Activated naive CD4-positive, alpha-beta T cell treated with anti-CD3 and anti-CD28 coated beads, Interleukin-2, amount 50 U/mL, for 24 hours (primary cell): Measurements from ENCODE around the gene C16orf78.

Source experiments
- H3K27ac Mint-ChIP-seq: one replicate; pipeline ENCODE4 v1.8.0; 2021; ENCODE audit warnings: mild to moderate bottlenecking, mixed read lengths
- H3K27me3 Mint-ChIP-seq: one replicate; pipeline ENCODE4 v1.8.0; 2021; ENCODE audit warnings: mixed read lengths
- H3K36me3 Mint-ChIP-seq: one replicate; pipeline ENCODE4 v1.8.0; 2021; ENCODE audit warnings: mixed read lengths
- H3K4me1 Mint-ChIP-seq: one replicate; pipeline ENCODE4 v1.8.0; 2021; ENCODE audit warnings: mixed read lengths
- H3K4me3 Mint-ChIP-seq: one replicate; pipeline ENCODE4 v1.8.0; 2021; ENCODE audit warnings: mild to moderate bottlenecking, mixed read lengths
- H3K9me3 Mint-ChIP-seq: one replicate; pipeline ENCODE4 v1.8.0; 2021; ENCODE audit warnings: mixed read lengths

Gene C16orf78

GRCh38 chr16:49373504-49373903 lies at the start of gene C16orf78:
Gene C16orf78 (plus strand): TSS chr16:49373804. CDS start chr16:49373940, 136 bp downstream.
- Mint-ChIP-seq H3K27me3 (peaks cover 4% of the 10 kb centered on the region), H3K27ac (no peak within 1 kb of the TSS), H3K4me3 (no peak within 1 kb of the TSS), H3K4me1 (no peaks in the 10 kb centered on the region), H3K36me3 (no peaks in the 10 kb centered on the region), H3K9me3 (no peaks in the 10 kb centered on the region)

GRCh38 chr16:49324703-49325102 lies 48.9 kb upstream of the C16orf78 start:
- peaks cover 13% of the 10 kb centered on the region for H3K9me3 Mint-ChIP-seq
- H3K4me3 Mint-ChIP-seq, result no peak overlapping the region
- no peak overlapping the region for H3K27ac Mint-ChIP-seq
- peaks cover 6% of the 10 kb centered on the region for H3K27me3 Mint-ChIP-seq
- H3K36me3 Mint-ChIP-seq, result peaks cover 3% of the 10 kb centered on the region
- H3K4me1 Mint-ChIP-seq, result no peaks in the 10 kb centered on the region

GRCh38 chr16:49327466-49327865 lies 46.1 kb upstream of the C16orf78 start:
- Mint-ChIP-seq H3K9me3 (peaks cover 3% of the 10 kb centered on the region), H3K4me3 (no peak overlapping the region), H3K27me3 (peaks cover 3% of the 10 kb centered on the region), H3K27ac (no peak overlapping the region), H3K36me3 (no peaks in the 10 kb centered on the region), H3K4me1 (no peaks in the 10 kb centered on the region)

GRCh38 chr16:49328325-49328724 lies 45.3 kb upstream of the C16orf78 start:
- Mint-ChIP-seq H3K9me3 (no peaks in the 10 kb centered on the region), H3K4me3 (no peak overlapping the region), H3K27ac (no peak overlapping the region), H3K36me3 (no peaks in the 10 kb centered on the region), H3K27me3 (peaks cover 3% of the 10 kb centered on the region), H3K4me1 (no peaks in the 10 kb centered on the region)

GRCh38 chr16:49330562-49331201 lies 42.9 kb upstream of the C16orf78 start:
- no peak overlapping the region for H3K27ac Mint-ChIP-seq
- no peak overlapping the region for H3K4me3 Mint-ChIP-seq
- H3K36me3 Mint-ChIP-seq, result no peaks in the 10 kb centered on the region
- H3K27me3 Mint-ChIP-seq, result peaks cover 2% of the 10 kb centered on the region
- H3K4me1 Mint-ChIP-seq, result no peaks in the 10 kb centered on the region
- H3K9me3 Mint-ChIP-seq, result no peaks in the 10 kb centered on the region

- Mint-ChIP-seq H3K36me3 (no peaks in the 10 kb centered on the region), H3K27ac (no peak overlapping the region), H3K4me3 (no peak overlapping the region), H3K27me3 (peaks cover 8% of the 10 kb centered on the region), H3K9me3 (no peaks in the 10 kb centered on the region), H3K4me1 (no peaks in the 10 kb centered on the region)
These were observed 40.9 kb upstream of the C16orf78 start for GRCh38 chr16:49332589-49333258.

GRCh38 chr16:49333259-49333597 lies 40.4 kb upstream of the C16orf78 start:
- no peak overlapping the region for H3K27ac Mint-ChIP-seq
- H3K27me3 Mint-ChIP-seq, result peaks cover 9% of the 10 kb centered on the region
- H3K9me3 Mint-ChIP-seq, result no peaks in the 10 kb centered on the region
- no peaks in the 10 kb centered on the region for H3K4me1 Mint-ChIP-seq
- H3K4me3 Mint-ChIP-seq, result no peak overlapping the region
- H3K36me3 Mint-ChIP-seq, result no peaks in the 10 kb centered on the region

GRCh38 chr16:49335828-49336227 lies 37.8 kb upstream of the C16orf78 start:
- H3K27me3 Mint-ChIP-seq, result peaks cover 21% of the 10 kb centered on the region

GRCh38 chr16:49336581-49336980 lies 37.0 kb upstream of the C16orf78 start:
- Mint-ChIP-seq H3K27me3 (peaks cover 23% of the 10 kb centered on the region), H3K9me3 (no peaks in the 10 kb centered on the region), H3K36me3 (no peaks in the 10 kb centered on the region), H3K4me3 (no peak overlapping the region), H3K27ac (no peak overlapping the region), H3K4me1 (no peaks in the 10 kb centered on the region)

More at GRCh38 chr16:49335828-49336227, 37.8 kb upstream of the C16orf78 start:
- Mint-ChIP-seq H3K27ac (no peak overlapping the region), H3K9me3 (no peaks in the 10 kb centered on the region), H3K4me3 (no peak overlapping the region), H3K4me1 (no peaks in the 10 kb centered on the region), H3K36me3 (no peaks in the 10 kb centered on the region)

- Mint-ChIP-seq H3K4me1 (no peaks in the 10 kb centered on the region), H3K4me3 (no peak overlapping the region), H3K9me3 (no peaks in the 10 kb centered on the region), H3K27ac (no peak overlapping the region), H3K36me3 (no peaks in the 10 kb centered on the region), H3K27me3 (peaks cover 26% of the 10 kb centered on the region)
These were observed 35.7 kb upstream of the C16orf78 start for GRCh38 chr16:49337814-49338350.

- Mint-ChIP-seq H3K36me3 (no peaks in the 10 kb centered on the region), H3K27ac (no peak overlapping the region), H3K9me3 (no peaks in the 10 kb centered on the region), H3K27me3 (peaks cover 29% of the 10 kb centered on the region), H3K4me1 (no peaks in the 10 kb centered on the region), H3K4me3 (no peak overlapping the region)
These were observed 34.9 kb upstream of the C16orf78 start for GRCh38 chr16:49338611-49339265.

GRCh38 chr16:49340466-49340865 lies 33.1 kb upstream of the C16orf78 start:
- Mint-ChIP-seq H3K36me3 (no peaks in the 10 kb centered on the region), H3K4me3 (no peak overlapping the region), H3K4me1 (no peaks in the 10 kb centered on the region), H3K9me3 (no peaks in the 10 kb centered on the region), H3K27ac (no peak overlapping the region), H3K27me3 (peaks cover 29% of the 10 kb centered on the region)

GRCh38 chr16:49341706-49342105 lies 31.9 kb upstream of the C16orf78 start:
- no peaks in the 10 kb centered on the region for H3K9me3 Mint-ChIP-seq
- no peaks in the 10 kb centered on the region for H3K4me1 Mint-ChIP-seq
- H3K36me3 Mint-ChIP-seq, result no peaks in the 10 kb centered on the region
- no peak overlapping the region for H3K4me3 Mint-ChIP-seq
- no peak overlapping the region for H3K27ac Mint-ChIP-seq
- peaks cover 26% of the 10 kb centered on the region for H3K27me3 Mint-ChIP-seq

- Mint-ChIP-seq H3K27ac (no peak overlapping the region), H3K36me3 (no peaks in the 10 kb centered on the region), H3K4me3 (no peak overlapping the region), H3K9me3 (no peaks in the 10 kb centered on the region), H3K4me1 (no peaks in the 10 kb centered on the region), H3K27me3 (peaks cover 23% of the 10 kb centered on the region)
These were observed 31.0 kb upstream of the C16orf78 start for GRCh38 chr16:49342336-49343265.

GRCh38 chr16:49343291-49343690 lies 30.3 kb upstream of the C16orf78 start:
- Mint-ChIP-seq H3K9me3 (no peaks in the 10 kb centered on the region), H3K27ac (no peak overlapping the region), H3K27me3 (peaks cover 20% of the 10 kb centered on the region), H3K4me3 (no peak overlapping the region), H3K36me3 (no peaks in the 10 kb centered on the region), H3K4me1 (no peaks in the 10 kb centered on the region)
